Fibroblast of pulmonary artery (primary cell): ENCODE measurements around the gene PIK3R2.

Experiments
- DNase-seq: peaks from one replicate; pipeline ENCODE4 v3.0.0-alpha.2; 2010; ENCODE audit warnings: low read depth
- H3K4me3 ChIP-seq: replicated peaks from 2 replicates; pipeline ENCODE4 v1.5.1; 2011; ENCODE audit warnings: low read depth, mild to moderate bottlenecking, control low read depth, low read length, moderate library complexity
- TF ChIP-seq, protein P1 (sequence below): IDR thresholded peaks from 2 replicates; pipeline ENCODE4 v1.5.1; 2011; ENCODE audit warnings: mild to moderate bottlenecking, control low read depth, low read length, inconsistent platforms; ENCODE audit errors: missing control alignments

The PIK3R2 gene

DNA sequence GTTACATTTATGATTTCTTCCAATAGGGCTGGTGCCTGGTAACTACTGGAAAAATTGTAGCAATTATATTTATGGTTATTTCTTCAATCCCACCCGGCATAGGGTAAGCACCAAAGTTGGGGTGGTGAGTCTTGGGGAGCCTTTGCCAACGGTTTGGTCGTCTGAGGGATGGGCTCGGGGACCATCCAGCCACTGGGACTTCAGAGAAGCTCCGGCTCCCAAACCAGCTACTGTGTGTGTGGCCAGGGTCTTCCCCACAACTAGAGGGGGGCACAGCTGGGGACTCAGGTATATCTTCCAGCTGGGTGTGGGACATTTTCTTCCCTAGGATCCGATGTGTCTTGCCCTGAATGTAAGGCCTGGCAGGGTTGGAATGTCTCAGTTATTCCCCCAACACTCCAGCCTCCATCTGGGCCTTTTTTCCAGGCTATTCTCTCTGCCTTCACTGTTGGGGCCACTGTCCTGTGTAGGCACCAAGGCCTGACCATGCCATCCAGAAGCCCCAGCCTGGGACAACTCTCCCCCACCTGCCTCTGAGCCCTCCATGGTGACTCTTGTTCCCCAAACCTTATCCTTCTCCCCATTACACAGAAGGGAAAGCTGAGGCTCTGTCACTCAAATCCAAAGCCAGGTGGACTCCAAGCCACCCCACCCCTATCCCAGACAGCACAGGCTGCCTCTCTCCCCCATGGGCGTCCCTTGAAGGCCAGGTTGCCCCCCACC lies 19.5 kb downstream of the PIK3R2 start:
- TF ChIP-seq, protein P1, sequence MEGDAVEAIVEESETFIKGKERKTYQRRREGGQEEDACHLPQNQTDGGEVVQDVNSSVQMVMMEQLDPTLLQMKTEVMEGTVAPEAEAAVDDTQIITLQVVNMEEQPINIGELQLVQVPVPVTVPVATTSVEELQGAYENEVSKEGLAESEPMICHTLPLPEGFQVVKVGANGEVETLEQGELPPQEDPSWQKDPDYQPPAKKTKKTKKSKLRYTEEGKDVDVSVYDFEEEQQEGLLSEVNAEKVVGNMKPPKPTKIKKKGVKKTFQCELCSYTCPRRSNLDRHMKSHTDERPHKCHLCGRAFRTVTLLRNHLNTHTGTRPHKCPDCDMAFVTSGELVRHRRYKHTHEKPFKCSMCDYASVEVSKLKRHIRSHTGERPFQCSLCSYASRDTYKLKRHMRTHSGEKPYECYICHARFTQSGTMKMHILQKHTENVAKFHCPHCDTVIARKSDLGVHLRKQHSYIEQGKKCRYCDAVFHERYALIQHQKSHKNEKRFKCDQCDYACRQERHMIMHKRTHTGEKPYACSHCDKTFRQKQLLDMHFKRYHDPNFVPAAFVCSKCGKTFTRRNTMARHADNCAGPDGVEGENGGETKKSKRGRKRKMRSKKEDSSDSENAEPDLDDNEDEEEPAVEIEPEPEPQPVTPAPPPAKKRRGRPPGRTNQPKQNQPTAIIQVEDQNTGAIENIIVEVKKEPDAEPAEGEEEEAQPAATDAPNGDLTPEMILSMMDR = no peak
- H3K4me3 ChIP-seq = no peak overlapping the region
- DNase-seq = no peak

DNA sequence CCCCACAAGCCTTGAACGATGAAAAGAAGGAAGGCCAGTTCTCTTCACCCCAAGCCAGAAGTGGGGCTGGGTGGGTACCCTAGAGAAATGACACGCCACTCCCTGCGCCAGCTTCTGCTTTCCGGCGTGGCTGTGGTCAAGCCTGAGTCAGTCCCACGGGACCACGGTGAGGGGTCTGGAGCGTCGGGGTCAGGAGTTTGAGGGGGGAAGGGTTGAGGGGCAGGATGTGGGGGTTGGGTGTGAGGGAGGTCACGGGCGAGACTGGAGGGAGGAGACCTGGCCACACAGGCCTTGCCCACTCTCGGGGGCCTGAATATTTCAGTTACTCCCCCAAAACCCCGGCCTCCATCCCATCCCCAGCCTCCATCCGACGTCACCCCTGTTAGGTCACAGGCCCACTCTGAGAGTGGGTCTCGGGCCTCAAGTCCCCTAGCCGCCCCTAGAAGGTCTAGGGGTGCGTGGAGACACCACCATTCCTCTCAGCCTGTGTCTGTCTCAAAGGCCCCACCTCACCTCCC lies 20.1 kb downstream of the PIK3R2 start:
- H3K4me3 ChIP-seq = peak overlapping the region; percentile 69
- no peak for DNase-seq
- TF ChIP-seq, protein P1 = no peak

DNA sequence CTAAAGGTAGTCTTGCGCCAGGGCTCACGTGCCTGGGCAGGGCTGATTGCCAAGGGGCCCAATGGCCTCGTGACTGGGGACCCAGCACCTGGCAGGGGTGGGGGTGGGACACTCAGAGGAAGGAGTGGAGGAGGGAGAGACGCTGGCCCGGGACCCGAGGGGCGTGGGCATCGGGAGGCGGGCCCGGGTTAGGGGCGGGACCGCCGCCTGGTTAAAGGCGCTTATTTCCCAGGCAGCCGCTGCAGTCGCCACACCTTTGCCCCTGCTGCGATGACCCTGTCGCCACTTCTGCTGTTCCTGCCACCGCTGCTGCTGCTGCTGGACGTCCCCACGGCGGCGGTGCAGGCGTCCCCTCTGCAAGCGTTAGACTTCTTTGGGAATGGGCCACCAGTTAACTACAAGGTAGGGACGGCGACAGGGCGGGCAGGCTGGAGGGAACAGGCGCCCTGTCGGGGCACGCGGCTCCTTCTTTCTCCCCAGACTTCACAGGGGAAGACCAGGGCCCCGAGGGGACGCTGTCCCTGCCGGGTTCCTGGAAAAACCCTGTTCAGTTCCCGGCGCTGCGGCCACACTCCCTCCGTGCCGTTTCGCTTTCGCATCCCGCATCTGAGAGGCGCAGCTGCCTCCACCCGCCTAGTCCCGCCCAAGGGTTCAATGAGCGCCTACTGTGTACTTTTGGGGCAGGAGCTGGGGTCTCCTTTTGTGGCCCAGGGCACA lies 20.8 kb downstream of the PIK3R2 start, which contains the start of gene IFI30:
Gene IFI30, plus strand, starts transcription at position 242 of the 717 bp plus-strand sequence. Its CDS starts 29 bp downstream, at position 271.
- H3K4me3 ChIP-seq = peak within 1 kb of the TSS; percentile 69
- peak; percentile 39 for DNase-seq
- TF ChIP-seq, protein P1 = no peak

DNA sequence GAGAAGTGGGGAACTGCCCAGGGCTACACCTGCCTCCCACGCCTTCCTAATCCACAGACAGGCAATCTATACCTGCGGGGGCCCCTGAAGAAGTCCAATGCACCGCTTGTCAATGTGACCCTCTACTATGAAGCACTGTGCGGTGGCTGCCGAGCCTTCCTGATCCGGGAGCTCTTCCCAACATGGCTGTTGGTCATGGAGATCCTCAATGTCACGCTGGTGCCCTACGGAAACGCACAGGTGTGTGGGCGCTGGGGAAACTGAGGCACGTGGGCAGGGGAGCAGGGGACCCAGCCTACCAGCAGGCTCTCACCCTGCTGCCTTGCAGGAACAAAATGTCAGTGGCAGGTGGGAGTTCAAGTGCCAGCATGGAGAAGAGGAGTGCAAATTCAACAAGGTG lies 22.0 kb downstream of the PIK3R2 start:
- no peak for DNase-seq
- TF ChIP-seq, protein P1 = no peak
- H3K4me3 ChIP-seq = no peak overlapping the region

DNA sequence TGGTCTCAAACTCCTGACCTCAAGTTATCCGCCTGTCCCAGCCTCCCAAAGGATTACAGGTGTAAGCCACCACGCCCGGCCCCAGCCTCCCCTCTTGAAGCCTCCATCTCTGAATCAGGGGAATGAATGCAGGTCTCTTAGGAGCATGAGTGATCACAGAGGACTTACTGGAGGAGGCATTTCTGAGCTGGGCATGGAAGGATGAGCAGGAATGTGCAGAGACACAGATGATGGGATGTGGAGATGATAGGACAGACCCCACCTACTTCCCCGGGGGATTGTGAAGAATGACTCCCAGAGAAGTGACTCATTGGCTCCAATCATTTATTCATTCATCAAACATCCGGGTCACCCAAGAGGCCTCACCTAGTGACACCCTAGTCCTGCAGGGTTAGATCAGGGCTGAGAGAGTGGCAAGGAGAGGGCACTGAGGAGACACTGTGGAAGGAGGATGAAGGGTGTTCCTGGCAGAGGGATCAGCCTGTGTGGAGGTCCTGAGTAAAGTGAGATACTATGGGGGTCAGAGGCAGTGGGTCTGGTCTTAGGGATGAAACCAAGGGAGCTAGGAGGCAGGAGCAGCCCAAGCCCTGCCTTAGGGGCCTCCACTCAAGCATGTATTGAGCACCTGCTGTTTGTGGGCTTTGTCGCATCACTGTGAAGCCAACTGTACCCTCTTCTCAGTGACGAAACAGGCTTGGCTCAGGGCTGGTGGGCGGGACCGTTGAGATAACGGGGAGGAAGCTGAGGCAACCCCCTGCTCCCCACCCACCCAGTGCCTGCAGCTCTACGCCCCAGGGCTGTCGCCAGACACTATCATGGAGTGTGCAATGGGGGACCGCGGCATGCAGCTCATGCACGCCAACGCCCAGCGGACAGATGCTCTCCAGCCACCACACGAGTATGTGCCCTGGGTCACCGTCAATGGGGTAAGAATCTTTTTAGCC lies 23.7 kb downstream of the PIK3R2 start:
- H3K4me3 ChIP-seq = no peak overlapping the region
- TF ChIP-seq, protein P1 = no peak
- DNase-seq = no peak

DNA sequence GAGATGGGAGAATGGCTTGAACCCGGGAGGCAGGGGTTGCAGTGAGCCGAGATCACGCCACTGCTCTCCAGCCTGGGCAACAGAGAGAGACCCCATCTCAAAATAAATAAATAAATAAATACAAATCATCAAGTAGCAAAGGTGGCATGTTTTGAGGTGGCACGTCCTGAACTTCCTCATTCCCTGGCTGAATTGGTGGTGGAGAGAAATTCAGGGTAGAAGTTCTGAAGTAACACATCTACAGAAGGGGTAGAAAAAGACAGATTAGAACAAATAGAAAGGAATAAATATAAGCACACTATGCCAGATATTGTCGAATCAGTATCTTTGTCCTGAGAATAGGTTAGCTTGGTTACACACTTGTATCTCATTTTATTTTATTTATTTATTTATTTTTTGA lies 27.0 kb downstream of the PIK3R2 start:
- DNase-seq = no peak
- no peak overlapping the region for H3K4me3 ChIP-seq
- TF ChIP-seq, protein P1 = no peak
